ENCODE results near the gene TMA16.

DNA sequence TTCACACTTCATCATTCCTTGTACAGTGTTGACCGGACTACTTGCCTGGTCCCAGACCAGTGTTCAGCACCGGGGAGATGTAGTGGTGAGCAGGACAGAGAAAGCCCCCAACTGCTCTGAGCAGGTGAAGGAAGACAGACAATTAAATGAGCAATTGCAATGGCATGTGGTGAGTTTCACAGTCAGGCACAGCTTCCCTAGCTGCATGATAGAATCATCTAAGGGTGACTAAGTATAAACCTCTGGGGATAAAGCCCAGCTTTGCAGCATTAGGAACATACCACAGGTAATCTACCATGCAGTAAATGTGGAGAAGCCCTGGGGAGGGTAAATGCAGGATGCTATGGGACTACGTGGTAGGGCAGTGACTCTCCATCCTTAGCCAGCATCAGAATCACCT, 47.8 kb downstream of the TMA16 start:
- TF ChIP-seq CTCF (IDR thresholded peaks at IDR 0.05; ENCODE audit: low read depth, low read length, poor library complexity, severe bottlenecking) (no peak), EZH2phosphoT487 (IDR thresholded peaks at IDR 0.05; ENCODE audit: borderline replicate concordance, low read length) (no peak)
